CD4-positive, alpha-beta T cell treated with Interleukin-15 for 1 hour (primary cell): ENCODE measurements around the gene GCC1.
"Not testable (repeated sequence)": the region's sequence is repeated elsewhere in the genome, so short reads cannot be mapped to it uniquely, and the experiment has no call there.

Experiments
- DNase-seq: peaks from one replicate; pipeline ENCODE4 v3.0.0-alpha.2; 2020

GCC1 gene

GRCh38 chr7:127588697-127589482, 3.5 kb upstream of the GCC1 start:
- DNase-seq: no peak

- peak; percentile 89 for DNase-seq
These were observed 2.8 kb upstream of the GCC1 start, which contains the start of gene ARF5 for GRCh38 chr7:127588019-127588696. Gene ARF5 (plus strand): TSS chr7:127588411. CDS start chr7:127588499, 88 bp downstream.

- no peak for DNase-seq
These were observed 2.2 kb upstream of the GCC1 start for GRCh38 chr7:127587663-127588018.

DNA sequence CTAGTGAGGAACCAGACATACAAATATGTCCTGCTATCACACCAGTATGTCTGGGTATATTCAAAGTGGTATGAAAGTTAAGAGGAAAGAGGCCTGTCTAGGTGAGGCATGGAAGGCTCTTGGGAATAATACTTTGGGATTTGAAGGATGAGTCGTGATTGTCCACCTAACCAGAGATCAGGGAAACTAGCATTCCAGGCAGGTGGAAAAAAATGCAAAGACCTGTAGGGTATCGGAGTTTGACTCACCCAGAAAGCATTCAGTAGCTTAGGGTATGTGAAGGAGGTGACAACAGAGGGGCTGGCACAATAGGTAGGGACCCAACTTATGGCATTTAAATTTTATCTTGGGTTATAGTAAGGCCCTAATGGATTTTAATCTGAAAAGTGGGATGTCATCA, 950 bp upstream of the GCC1 start:
- no peak for DNase-seq

DNA sequence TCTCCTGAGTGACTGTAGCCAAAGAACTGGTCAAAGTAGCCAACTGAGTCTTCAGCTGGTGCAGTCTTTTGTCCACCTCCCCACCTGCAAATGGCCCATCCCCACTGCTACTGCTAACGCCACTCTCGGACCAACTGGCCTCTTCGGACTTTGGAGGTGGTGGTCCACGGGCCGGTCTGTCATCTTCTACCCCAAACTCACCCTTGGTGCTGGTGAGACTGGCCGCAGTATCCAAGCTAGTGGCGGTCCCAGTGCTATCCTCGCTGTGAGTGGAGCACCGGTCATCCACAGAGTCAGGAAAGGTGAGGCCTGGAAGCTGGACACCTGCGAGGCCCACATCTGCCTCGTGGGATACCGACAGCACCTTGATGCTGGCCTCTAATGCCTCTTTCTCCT, 750 bp downstream of the GCC1 start:
- no peak for DNase-seq

DNA sequence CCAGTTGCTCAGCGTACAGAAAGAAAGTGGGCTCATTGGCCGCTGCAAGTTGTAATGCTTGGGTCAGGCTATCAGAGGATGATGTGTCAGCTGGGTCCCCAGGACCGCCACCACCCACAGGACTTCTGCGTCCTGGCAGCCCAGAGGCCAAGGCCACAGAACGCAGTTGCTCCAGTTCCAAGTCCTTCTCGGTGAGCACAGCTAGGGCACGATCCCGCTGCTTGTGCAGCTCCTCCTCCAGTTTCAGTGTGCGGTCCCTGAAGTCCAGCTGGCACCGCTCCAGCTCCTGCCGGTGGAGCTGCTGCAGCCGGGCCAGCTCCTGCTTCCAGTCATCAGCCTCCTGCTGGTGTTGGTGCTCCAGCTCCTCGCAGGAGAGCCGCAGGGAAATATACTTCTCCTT, 3.0 kb downstream of the GCC1 start:
- no peak for DNase-seq

- DNase-seq: no peak
These were observed 3.7 kb downstream of the GCC1 start for GRCh38 chr7:127581716-127582115.

GRCh38 chr7:127580612-127581011, 4.8 kb downstream of the GCC1 start:
- no peak for DNase-seq

DNA sequence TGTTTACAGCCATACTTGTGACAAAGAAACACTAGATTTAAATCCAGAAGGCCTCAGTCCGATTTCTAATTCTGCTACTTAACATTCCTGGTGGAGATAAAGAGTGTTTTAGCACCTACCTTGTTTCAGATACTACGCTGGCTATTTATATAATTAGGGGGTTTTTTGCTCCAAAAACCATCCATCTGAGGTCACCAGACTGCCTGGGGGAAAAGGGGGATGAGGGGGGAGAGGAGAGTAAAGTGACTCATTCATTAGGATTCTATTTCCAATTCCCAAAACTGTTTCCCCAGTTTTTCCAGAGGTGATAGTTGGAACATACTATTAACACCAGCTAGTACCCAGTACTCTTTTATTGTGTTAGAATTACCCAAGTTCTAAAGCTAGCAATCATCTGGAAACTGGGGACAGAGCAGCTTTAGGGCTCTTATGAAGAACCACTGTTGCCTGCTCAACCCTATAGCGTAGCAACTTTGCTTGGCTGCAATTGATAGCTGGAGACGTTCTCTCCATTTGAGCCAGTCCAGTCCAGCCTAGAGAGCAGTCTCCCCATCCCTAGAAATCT, 6.6 kb downstream of the GCC1 start:
- DNase-seq: no peak

GRCh38 chr7:127578036-127578684, 7.2 kb downstream of the GCC1 start:
- no peak for DNase-seq

DNA sequence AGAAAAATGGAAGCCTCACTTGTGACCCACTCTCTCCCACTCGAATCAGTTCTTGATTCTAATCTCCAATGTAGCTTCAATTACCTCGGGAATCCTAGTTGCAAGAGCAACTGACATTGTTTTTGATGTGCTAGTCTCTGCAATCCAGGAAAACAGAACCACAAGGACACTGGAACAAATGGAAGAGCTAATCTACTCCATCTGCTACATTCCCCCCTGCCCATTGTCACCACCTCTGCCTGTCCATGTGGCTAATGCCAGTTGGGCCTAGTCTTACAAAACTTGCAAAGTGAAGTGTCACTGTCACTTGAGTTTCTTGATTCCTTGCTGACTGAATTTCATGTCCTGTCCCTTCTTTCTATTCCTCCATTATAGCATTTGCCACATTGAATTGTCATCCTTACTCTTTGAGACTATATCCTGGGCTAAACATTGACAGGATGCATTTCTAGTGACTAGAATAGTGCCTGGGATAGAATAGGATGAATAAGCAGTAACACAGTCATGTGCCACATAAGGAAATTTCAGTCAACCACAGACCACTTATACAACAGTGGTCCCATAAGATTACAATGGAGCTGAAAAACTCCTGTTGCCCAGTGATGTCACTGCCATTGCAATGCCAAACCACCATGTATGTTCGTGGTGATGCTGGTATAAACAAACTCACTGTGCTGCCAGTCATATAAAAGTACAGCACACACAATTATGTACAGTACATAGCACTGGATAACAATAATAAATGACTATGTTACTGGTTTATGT, 13.5 kb downstream of the GCC1 start:
- DNase-seq: no peak

- DNase-seq: not testable (repeated sequence)
These were observed 17.4 kb downstream of the GCC1 start for GRCh38 chr7:127568034-127568433.

DNA sequence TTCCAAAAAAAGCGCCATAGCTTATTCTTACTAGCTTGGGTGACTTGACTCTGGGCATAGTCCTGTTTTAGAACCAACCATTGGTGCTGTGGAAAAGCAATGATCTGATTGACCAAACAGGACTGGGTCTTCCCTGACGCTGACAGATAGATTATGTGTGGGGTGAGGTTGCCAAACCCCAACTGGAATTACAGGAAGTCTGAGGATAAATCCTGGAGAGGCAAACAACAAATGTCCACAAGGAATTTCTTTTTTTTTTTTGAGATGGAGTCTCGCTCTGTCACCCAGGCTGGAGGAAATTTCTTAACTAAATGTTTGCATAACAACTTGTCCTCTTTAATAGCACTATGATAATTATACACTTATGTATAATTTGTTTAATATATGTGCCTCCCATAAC, 19.2 kb downstream of the GCC1 start:
- DNase-seq: no peak

DNA sequence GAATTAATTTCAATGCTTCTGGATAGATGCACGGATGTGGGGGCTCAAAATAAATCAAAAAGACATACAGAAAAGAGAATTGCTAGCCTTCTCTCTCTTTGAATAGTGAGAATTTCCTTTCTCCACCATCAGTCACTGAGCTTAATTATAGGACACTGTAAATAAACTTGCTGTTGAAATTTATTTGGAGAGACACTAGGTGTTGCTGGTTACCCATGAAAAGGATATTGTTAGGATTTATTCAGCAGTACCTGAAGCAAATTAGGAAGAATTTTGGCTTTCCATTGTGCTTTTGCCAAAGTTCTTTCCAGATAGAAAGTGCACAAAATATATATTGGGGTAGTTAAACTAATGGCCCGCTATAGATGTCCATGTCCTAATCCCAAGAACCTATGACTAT, 27.6 kb downstream of the GCC1 start:
- no peak for DNase-seq

DNA sequence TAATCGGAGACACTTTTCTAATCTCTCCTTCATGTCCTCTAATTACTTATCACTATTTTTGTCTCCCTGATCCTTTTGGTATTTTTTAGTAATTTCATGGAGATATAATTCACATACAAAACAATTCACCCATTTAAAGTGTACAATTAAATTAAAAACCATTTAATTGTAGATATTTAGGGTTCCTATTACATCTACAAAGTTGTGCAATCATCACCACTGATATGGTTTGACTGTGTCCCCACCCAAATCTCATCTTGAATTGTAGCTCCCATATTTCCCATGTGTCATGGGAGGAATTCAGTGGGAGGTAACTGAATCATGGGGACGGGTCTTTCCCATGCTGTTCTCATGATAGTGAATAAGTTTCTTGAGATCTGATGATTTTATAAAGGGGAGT, 29.0 kb downstream of the GCC1 start:
- DNase-seq: no peak

DNA sequence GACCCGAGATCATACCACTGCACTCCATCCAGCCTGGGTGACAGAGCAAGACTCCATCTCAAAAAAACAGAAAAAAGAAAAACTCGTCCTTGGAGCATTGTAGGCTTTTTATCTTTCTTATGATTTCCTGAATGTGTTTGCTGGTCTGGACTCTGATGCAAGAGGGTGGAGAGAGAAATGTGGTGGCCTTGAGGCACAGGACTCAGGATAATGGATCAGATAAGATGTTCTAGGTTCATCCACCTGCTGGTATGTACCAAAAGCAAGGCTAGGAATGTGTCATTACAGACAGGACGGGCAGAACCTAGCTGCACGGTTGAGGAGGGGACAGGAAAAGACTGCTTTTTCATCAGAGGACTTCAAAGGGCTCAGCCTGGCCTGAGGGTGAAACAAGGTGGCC, 33.5 kb downstream of the GCC1 start:
- no peak for DNase-seq

GRCh38 chr7:127550247-127550646, 35.1 kb downstream of the GCC1 start:
- DNase-seq: no peak

GRCh38 chr7:127546313-127546712, 39.1 kb downstream of the GCC1 start:
- DNase-seq: no peak

DNA sequence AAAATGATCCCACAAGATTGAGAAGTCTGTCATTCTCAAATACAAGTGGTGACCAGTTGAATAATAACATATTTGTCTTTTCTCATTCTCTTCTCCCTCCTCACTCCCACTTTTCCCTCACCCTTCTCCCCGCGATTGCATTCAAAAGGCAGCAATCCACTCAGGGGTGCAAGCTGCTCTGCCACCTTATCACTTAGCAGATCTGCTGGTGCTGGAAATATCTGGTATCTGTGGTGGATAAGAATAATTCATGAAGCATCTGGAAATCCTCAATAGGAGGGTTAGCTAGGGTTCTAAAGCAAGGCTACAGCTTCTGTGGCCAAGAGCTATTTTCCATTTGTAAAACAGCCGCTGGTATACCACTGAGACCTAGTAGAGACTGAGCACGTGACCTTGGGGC, 43.8 kb downstream of the GCC1 start:
- DNase-seq: no peak

GRCh38 chr7:127540461-127540860, 44.9 kb downstream of the GCC1 start:
- DNase-seq: not testable (repeated sequence)

DNA sequence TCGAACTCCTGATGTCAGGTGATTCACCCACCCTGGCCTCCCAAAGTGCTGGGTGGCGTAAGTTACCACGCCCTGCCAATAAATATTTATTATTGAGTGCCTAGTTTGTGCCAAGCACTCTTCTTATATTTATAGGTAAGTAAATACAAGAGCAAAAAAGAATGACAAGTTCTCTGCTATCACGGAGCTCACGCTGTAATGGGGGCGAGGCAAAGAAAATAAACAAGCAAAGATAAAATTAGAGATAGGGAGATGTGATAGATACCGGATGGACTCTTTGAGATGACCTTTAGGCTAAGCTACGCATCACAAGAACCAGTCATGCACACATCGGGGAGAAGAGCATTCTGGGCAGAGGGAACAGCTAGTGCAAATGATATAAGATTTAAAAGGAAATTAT, 46.3 kb downstream of the GCC1 start:
- DNase-seq: no peak

DNA sequence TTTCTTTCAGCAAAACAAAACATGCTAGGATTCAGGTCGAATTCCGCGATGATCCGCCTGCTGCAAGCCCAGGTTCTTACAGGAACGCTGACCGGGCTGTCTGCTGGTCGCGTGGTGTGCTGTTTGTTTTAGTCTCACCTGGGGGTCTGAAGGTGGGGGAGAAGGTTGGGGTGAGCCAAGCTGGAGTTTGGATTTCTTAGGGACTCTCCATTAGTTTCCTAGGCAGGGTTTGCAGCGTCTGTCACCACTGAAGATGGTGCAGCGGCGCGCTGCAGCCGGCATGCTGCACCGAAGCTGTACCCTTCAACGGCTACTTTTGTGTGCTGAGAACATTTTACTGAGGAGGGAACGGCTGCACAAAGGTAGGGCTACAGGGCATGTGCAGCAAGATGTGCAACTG, 48.7 kb downstream of the GCC1 start:
- no peak for DNase-seq

GRCh38 chr7:127536394-127536691, 49.1 kb downstream of the GCC1 start:
- no peak for DNase-seq
